ENCODE measurements around the gene LTV1.
"Not testable (repeated sequence)": the region's sequence is repeated elsewhere in the genome, so short reads cannot be mapped to it uniquely, and the experiment has no call there.

The LTV1 gene

GRCh38 chr6:143842902-143843676, at the start of gene LTV1:
LTV1 (plus strand) TSS chr6:143843338; CDS start chr6:143843478, 140 bp downstream.
- DNase-seq, result peak; percentile 94

- DNase-seq, result not testable (repeated sequence)
These were observed 46.6 kb upstream of the LTV1 start for GRCh38 chr6:143796551-143796950.

DNA sequence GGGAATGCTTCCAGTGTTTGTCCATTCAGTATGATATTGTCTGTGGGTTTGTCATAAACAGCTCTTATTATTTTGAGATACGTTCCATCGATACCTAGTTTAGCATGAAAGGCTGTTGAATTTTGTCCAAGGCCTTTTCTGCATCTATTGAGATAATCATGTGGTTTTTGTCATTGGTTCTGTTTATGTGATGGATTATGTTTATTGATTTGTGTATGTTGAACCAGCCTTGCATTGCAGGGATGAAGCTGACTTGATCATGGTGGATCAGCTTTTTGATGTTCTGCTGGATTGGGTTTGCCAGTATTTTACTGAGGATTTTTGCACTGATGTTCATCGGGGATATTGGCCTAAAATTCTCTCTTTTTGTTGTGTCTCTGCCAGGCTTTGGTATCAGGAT, 44.7 kb upstream of the LTV1 start:
- not testable (repeated sequence) for DNase-seq

DNA sequence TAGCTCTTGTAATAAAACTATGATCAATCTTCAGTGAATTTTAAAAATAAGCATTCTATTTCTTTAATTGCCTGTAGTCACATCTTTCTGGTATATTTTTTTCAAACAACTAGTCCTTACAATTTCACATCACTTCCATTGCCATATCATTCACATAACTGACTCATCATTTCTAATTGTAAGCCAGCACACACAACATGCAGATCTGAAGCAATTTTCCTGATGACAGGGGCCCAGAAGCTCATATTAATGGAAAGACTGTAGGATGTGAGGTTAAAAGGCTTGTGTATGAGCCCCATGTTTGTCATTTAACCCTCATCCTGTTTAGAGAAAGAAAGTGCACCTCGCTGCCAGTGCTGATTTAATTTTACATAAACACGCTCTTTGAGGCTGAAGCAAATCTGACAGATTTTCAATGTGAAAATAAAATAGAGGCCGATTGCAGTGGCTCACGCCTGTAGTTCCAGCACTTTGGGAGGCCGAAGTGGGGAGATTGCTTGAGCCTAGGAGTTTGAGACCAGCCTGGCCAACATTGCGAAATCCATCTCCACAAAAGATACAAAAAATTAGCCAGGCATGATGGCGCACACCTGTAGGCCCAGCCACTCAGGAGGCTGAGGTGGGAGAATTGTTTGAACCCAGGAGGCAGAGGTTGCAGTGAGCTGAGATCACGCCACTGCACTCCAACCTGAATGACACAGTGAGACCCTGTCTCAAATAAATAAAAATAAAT, 40.1 kb upstream of the LTV1 start:
- DNase-seq, result no peak

DNA sequence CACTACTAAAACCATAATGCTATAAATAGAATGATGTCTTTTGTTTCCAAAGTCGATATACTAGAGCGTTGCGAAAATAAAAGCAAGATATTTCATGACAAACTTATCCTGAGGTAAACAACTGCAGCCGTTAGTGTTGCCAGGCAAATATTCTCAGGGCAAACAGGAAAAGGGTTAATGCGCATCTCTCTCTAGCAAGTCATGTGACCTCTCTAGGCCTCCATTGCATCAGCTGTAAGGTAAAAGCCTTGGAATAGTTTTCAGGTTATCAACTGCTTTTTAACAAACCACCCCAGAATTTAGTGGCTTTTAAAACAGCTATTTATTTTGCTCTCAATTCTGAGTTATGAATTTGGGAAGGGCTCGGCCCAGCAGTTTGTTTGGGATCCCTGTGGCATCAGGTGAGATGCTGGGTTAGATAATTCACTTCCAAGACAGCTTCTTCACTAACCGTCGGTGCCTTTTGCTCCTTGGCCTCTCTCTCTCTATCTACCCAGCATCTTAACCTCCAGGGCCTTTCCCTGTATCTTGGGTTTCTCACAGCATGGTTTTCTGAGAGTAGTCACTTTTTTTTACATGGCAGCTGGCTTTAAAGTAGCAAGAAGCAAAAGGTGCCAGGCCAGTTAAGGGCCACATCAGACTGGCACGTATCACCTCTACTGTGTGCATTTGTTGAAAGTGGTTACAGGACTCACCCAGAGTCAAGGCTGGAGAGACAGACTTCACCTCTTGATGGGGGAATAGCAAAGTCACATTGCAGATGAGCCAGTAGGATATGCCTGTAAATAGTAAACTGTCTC, 39.2 kb upstream of the LTV1 start:
- no peak for DNase-seq

- DNase-seq, result no peak
These were observed 38.3 kb upstream of the LTV1 start for GRCh38 chr6:143804835-143805239.

DNA sequence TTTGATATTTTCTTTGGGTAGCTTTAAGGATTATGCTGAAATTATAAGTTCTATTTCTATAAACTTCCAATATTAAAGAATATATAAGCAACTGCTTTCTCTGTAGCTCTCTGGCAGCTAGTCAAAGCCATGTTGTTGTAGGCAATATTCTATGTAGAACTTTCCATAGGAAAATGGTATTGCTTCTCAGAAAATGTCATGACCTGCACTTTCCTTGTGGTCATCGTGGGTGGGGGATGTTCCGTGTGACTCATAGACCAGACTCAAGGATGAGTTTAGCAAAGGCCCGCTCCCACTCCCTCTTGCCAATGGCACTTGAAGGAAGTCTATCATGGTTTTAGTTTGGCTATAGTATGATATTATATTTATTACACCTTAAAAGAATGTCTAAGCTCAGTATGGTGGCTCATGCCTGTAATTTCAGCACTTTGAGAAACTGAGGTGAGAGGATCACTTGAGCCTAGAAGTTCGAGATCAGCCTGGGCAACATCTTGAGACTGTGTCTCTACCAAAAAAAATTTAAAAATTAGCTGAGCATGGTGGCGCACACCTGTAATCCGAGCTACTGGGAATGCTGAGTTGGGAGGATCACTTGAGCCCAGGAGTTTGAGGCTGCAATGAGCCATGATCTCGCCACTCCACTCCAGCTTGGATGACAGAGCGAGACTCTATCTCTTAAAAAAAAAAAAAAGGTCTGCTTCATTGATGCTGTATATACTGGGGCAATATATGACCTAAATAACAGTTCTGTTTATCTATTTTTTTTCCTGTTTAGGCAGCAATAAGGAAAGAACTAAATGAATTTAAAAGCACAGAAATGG, 36.6 kb upstream of the LTV1 start:
- peak in 1 of 2 donors; percentile 34 for DNase-seq

DNA sequence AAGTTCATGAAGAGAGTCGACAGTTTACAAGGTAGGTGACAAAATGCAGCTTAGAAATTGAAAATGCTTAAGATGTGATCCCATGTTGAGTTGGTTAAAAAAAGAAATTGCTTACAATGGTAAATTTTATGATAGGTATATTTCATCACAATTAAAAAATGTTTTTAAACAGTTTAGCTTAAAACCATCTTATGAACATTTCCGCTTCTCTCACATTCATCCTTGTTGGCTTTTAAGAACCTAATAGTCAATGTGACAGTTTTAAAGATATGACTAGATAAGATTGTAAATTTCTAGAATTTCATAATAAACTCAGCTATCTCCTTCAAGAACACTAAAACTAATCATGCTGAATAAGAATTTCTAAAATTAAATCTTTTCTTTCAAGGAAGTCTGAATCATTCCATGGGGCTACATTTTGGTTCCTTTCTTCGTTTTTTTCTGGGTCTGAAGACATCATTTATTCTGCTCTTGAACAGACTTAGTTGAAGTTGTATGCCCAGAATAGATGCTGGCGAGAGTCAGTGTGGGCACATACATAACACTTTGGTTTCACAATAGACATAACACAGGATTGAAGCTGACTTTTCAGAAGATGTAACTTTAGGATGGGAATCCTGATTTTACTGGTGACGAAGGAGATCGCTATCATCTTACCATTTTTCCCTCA, 35.9 kb upstream of the LTV1 start:
- no peak for DNase-seq

GRCh38 chr6:143810745-143811144, 32.4 kb upstream of the LTV1 start:
- no peak for DNase-seq

DNA sequence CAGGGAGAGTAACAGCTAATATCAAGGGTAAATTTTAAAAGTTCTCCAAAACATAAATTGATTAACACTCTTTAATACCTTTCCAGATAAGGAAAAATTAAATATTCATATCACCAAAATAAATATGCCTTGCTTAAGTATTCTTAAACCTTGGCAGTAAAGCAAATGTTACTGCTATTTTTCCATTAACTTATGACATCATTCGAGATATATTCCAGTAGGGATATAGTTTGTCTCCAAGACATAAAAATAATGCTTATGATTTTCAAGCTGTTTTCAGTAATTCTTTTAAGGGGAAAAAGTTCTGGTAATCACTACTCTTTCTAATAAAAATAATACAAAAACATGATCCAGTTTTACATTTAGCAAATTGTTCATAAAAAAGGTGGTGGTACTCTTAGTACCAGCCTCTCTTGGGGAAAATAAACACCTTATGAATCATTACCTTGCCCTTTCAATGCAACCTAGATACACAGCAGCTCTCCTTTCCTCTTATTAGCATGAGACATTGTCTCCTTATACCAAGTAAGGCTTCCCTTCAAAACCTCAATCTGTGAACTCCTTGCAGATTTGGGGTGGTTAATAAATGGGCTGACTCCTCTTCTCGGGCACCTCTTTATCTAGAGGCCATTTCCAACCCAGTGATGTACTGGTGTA, 31.5 kb upstream of the LTV1 start:
- DNase-seq, result no peak

DNA sequence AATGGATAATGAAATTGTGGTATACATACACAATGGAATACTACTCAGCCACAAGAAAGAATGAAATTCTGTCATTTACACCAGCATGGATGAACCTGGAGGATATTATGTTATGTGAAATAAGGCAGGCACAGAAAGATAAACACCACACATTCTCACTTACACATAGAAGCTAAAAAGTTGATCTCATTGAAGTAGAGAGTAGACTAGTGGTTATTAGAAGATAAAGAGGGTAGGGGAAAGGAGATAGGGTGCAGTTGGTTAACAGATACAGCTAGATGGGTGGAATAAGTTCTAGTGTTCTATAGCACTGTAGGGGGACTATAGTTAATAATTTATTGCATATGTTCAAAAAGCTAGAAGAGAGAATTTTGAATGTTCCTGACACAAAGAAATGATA, 25.5 kb upstream of the LTV1 start:
- DNase-seq, result no peak

- DNase-seq, result no peak
These were observed 21.8 kb upstream of the LTV1 start for GRCh38 chr6:143821359-143821758.

- DNase-seq, result no peak
These were observed 20.5 kb upstream of the LTV1 start for GRCh38 chr6:143822584-143823024.

- no peak for DNase-seq
These were observed 19.6 kb upstream of the LTV1 start for GRCh38 chr6:143823548-143823947.

DNA sequence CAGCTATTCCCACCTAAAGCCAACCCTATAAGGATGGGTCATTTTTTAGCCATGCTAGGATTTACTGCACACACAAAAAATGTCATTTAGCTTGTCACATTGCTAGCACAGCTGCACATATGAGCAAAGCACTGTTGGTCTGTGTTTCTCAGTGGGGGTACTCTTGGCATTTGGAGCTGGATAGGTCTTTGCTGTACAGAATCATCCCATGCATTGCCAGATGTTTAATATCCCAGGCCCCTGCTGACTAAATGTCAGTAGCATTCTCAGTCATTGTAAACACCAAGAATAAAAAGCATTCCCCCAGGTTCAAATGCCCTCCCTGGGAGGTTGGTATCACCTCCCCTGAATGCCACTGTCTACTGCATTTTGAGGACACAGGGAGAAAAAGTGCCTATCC, 14.6 kb upstream of the LTV1 start:
- DNase-seq, result no peak

GRCh38 chr6:143836150-143836549, 7.0 kb upstream of the LTV1 start:
- DNase-seq, result no peak

DNA sequence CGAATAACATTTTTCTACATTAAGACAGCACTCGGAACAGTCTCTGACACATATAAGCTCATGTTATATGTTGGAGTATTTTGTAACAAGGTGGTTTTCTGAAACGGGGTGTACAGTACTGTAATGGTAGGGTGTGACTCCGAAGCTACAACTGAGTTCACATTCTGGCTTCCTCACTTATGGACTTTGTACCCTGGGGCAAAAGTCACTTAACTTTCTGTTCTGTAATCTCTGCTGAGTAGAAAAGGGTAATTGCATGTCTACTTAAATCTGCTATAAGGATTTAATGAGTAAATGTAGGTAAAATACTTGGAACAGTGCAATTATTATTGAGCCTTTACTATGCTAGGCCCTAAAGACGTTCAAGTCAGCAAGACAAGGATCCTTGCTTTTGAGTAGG, 4.7 kb upstream of the LTV1 start:
- no peak for DNase-seq

DNA sequence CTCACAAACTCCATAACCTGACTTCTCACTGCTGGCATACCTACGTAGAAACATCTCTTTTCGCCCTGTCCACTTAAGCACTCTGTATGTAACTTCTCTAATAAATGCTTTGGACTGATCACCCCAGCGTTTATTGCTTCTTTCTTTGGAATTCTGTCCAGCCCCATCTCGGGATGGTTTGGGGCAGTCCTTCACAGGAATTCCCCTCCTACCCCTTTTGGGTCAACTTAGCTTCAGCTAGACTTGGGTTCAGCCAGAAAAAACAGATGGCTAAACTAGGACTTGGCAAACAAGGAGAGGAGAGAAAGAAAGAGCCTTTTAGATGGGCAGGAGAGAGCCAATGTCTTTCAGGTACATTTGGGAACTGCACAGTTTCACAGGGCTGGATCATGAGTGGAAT, 3.9 kb upstream of the LTV1 start:
- DNase-seq, result no peak

GRCh38 chr6:143840595-143841265, 2.4 kb upstream of the LTV1 start:
- DNase-seq, result no peak

DNA sequence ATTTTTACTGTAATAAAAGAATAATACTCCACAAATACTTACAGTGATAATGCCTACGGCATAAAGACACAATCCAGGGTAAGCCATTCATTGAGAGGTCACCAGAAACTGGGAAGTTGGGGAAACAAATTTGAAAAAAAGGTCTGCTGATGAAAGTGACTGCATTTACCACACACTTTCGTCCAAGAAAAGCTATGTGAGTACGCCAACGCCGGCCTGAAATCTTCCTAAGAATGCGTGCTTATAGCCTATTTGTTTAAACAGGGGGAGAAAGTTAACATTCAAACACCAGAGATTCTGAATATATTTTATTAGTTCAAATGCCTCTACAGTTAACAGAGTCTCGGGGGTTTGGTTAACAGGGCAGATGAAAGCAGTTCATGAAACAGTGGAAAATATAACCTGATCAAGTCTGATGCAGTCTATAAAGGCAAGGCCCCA, 657 bp upstream of the LTV1 start:
- peak in 1 of 2 donors; percentile 1 for DNase-seq

- DNase-seq, result no peak
These were observed 500 bp downstream of the LTV1 start for GRCh38 chr6:143843677-143843999.
